Naive thymus-derived CD8-positive, alpha-beta T cell (primary cell): ENCODE measurements around the gene GRN. TPM values are rescaled to one million over a fixed set of nuclear protein-coding genes. Genes with fewer than 3 reads are reported as not detected.
"Not testable (repeated sequence)": the region's sequence is repeated elsewhere in the genome, so short reads cannot be mapped to it uniquely, and the experiment has no call there.

Experiments
- ATAC-seq, 2 donors: fragments of 150-1000 bp; cut with Tn5 transposase in 1 of 2; sonication (Bioruptor Pico), chemical (Tn5 transposase) in 1 of 2; 1 replicate in 1 of 2; 2 replicates in 1 of 2; pipeline ENCODE4 v1.10.0; 2021; ENCODE audit warnings: mild to moderate bottlenecking in 2 of 2, moderate library complexity in 2 of 2
- POLR2A ChIA-PET: fragments of 350-600 bp; sonication (Branson Sonifier 250); formaldehyde crosslinking; loops from one replicate; lab custom pipeline; 2021; ENCODE audit warnings: antibody characterized with exemption; lab: Charles Lee
- DNase-seq, 10 donors: peaks; one replicate each; pipeline versions ENCODE4 v3.0.0 to v3.0.0-alpha.2; 2020 to 2022
- H3K27ac Mint-ChIP-seq, 10 donors: one replicate each; pipeline ENCODE4 v1.8.0; 2020 to 2022; ENCODE audit warnings: mild to moderate bottlenecking in 10 of 10, mixed read lengths in 10 of 10, moderate library complexity in 4 of 10, inconsistent platforms in 1 of 10
- H3K27me3 Mint-ChIP-seq, 5 donors: one replicate each; pipeline ENCODE4 v1.8.0; 2021 to 2022; ENCODE audit warnings: mixed read lengths in 5 of 5
- H3K36me3 Mint-ChIP-seq, 3 donors: one replicate each; pipeline ENCODE4 v1.8.0; 2020 to 2022; ENCODE audit warnings: mixed read lengths in 3 of 3, mild to moderate bottlenecking in 2 of 3, inconsistent platforms in 1 of 3
- H3K4me1 Mint-ChIP-seq, 4 donors: one replicate each; pipeline ENCODE4 v1.8.0; 2021 to 2022; ENCODE audit warnings: mixed read lengths in 4 of 4
- H3K4me3 Mint-ChIP-seq, 10 donors: one replicate each; pipeline ENCODE4 v1.8.0; 2020 to 2022; ENCODE audit warnings: mild to moderate bottlenecking in 10 of 10, mixed read lengths in 10 of 10, moderate library complexity in 6 of 10, inconsistent platforms in 1 of 10
- H3K9me3 Mint-ChIP-seq, 9 donors: one replicate each; pipeline ENCODE4 v1.8.0; 2020 to 2022; ENCODE audit warnings: mixed read lengths in 9 of 9, mild to moderate bottlenecking in 3 of 9, inconsistent platforms in 1 of 9, moderate library complexity in 1 of 9
- polyA plus RNA-seq, 3 donors: library from polyadenylated mRNA; unstranded; fragments of 300-500 nt; fragmentation: Illumina TruSeq; gene quantifications; one replicate each; pipeline ENCODE4 v1.2.3, GENCODE V29; 2021
- total RNA-seq, 8 experiments: library from RNA in 2 of 8; stranded (reverse) in 2 of 8; gene quantifications; one replicate each; pipeline ENCODE4 v1.2.3 and lab custom pipeline; 2021 to 2026

The GRN gene
- total and polyA plus RNA-seq, 5 experiments from 2014 or later: 24.8 to 43.7 (median 33.5) TPM

DNA sequence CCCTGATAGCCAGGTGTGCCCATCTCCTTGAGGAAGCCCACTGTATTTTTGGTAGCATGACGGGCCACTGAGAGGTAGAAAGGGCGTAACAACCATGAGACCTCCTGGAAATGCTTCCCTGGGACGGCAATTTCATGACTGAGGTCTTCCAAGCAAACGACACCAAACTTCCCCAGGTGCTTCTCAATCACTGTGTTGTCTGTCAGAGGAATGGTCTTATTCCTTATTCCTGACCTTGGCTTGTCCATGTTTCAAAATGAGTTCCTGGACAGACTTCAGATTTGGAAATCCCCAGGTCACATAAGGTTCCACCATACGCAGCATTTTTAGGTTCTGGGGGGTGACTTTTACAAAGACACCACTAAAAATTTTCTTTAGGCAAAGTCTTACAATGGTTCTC lies 19.9 kb downstream of the GRN start:
- Mint-ChIP-seq H3K27me3 (peaks cover 3 to 31% (median 19%) of the 10 kb centered on the region in 5 donors), H3K4me3 (peak overlapping the region in 9 of 10 donors; percentile 30 to 86 (median 48))
- not testable (repeated sequence) for H3K36me3 Mint-ChIP-seq, DNase-seq, H3K9me3 Mint-ChIP-seq, H3K27ac Mint-ChIP-seq, ATAC-seq, H3K4me1 Mint-ChIP-seq
- POLR2A ChIA-PET: interaction anchor here (0.7 kb wide), 1 partner anchor 144 kb away, joined by 3 read pairs; no protein-coding TSS in a partner anchor

GRCh38 chr17:44367231-44367979 lies 22.3 kb downstream of the GRN start:
- DNase-seq (no peak), ATAC-seq (no peak)
- POLR2A ChIA-PET: no interaction called here
- Mint-ChIP-seq H3K4me1 (peaks cover 6 to 10% (median 8%) of the 10 kb centered on the region in 4 donors), H3K4me3 (peak overlapping the region in 1 of 10 donors; percentile 29), H3K9me3 (no peaks in the 10 kb centered on the region), H3K27me3 (peaks cover 12 to 47% (median 23%) of the 10 kb centered on the region in 5 donors), H3K36me3 (no peaks in the 10 kb centered on the region), H3K27ac (peak overlapping the region in 1 of 10 donors; percentile 19)

DNA sequence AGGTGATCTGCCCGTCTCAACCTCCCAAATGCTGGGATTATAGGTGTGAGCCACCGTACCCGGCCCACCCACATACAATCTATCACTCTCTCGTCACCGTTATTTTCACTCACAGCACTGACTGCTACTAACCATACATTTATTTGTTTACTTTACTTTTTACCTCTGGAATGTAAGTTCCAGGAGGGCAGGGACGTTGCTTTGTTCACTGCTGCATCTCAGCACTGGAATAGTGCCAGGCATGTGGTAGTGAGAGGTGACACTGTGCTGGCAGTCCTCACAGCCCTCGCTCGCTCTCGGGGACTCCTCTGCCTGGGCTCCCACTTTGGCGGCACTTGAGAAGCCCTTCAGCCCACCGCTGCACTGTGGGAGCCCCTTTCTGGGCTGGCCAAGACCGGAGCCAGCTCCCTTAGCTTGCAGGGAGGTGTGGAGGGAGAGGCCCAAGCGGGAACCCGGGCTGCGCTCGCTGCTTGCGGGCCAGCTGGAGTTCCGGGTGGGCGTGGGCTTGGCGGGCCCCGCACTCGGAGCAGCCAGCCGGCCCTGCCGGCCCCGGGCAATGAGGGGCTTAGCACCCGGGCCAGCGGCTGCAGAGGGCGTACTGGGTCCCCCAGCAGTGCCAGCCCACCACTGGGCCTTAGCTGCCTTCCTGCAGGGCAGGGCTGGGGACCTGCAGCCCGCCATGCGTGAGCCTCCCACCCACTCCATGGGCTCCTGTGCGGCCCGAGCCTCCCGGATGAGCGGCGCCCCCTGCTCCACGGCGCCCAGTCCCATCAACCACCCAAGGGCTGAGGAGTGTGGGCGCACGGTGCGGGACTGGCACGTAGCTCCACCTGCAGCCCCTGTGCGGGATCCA lies 23.5 kb downstream of the GRN start:
- POLR2A ChIA-PET, H3K4me1 Mint-ChIP-seq, DNase-seq, H3K27ac Mint-ChIP-seq, H3K36me3 Mint-ChIP-seq, ATAC-seq, H3K9me3 Mint-ChIP-seq, H3K4me3 Mint-ChIP-seq: not testable (repeated sequence)
- peaks cover 12 to 47% (median 30%) of the 10 kb centered on the region in 5 donors for H3K27me3 Mint-ChIP-seq

GRCh38 chr17:44369414-44370023 lies 24.4 kb downstream of the GRN start:
- H3K4me1 Mint-ChIP-seq, ATAC-seq, DNase-seq, H3K9me3 Mint-ChIP-seq, POLR2A ChIA-PET, H3K36me3 Mint-ChIP-seq: not testable (repeated sequence)
- Mint-ChIP-seq H3K4me3 (peak overlapping the region; percentile 38 to 76 (median 64)), H3K27me3 (peaks cover 16 to 47% (median 37%) of the 10 kb centered on the region in 5 donors), H3K27ac (peak overlapping the region in 2 of 10 donors; percentile 32 to 58)

- no peak for DNase-seq
- H3K27ac Mint-ChIP-seq: no peak overlapping the region
- no peaks in the 10 kb centered on the region for H3K9me3 Mint-ChIP-seq
- H3K4me1 Mint-ChIP-seq: peaks cover 6 to 15% (median 8%) of the 10 kb centered on the region in 4 donors
- POLR2A ChIA-PET: no interaction called here
- H3K4me3 Mint-ChIP-seq: no peak overlapping the region
- H3K27me3 Mint-ChIP-seq: peaks cover 20 to 50% (median 26%) of the 10 kb centered on the region in 5 donors
- no peaks in the 10 kb centered on the region for H3K36me3 Mint-ChIP-seq
- ATAC-seq: no peak
Observed at GRCh38 chr17:44372036-44372435, 26.9 kb downstream of the GRN start.

DNA sequence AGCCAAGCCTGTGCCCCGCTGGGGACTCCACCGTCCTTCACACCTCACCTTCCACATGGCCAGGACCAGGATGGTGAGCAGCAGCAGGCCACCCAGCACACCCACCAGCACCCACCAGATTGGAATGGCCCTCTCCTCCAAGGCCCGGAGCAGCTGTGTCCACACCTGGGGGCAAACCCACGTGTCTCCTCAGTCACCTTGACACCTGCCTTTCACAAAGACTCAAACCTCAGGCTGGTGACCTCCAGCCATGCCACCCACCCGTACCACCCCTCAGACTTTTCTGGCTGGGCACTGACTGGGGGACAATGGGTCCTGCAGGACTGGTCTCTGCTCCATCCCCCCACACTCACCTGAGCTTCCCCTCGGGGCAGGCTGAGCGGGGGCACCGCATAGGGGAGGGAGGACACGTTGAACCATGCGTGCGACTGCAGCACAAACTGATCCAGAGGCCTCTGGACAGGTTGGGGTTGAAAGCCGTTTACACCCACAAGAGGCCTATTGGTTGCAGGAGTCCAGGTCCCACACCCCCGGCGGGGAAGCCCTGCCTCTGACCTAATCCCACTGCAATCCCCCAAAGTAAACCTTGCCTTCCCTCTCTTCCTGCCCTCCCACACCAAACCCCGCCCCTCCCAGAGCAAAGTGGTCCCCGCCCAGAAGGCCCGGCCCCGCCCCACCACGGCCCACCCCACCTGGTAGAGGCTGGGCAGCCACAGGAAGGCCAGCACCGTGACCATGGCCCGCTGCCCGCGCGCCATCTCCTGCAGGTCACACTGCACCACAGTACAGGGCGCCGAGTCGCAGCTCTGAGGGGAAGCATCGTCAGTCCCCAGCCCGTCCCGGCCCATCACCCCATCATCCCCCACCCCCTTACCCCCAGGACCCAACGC lies 29.4 kb downstream of the GRN start:
- peaks cover 3 to 11% (median 4%) of the 10 kb centered on the region in 4 donors for H3K4me1 Mint-ChIP-seq
- H3K9me3 Mint-ChIP-seq: no peaks in the 10 kb centered on the region
- no peak for DNase-seq
- H3K36me3 Mint-ChIP-seq: no peaks in the 10 kb centered on the region
- H3K27ac Mint-ChIP-seq: peak overlapping the region in 1 of 10 donors; percentile 49
- peak overlapping the region in 1 of 10 donors; percentile 22 for H3K4me3 Mint-ChIP-seq
- POLR2A ChIA-PET: interaction anchor here (0.5 kb wide), 1 partner anchor 346 kb away, joined by 5 read pairs; no protein-coding TSS in a partner anchor
- H3K27me3 Mint-ChIP-seq: peaks cover 11 to 48% (median 18%) of the 10 kb centered on the region in 5 donors
- no peak for ATAC-seq

GRCh38 chr17:44375196-44376017 lies 30.3 kb downstream of the GRN start:
- Mint-ChIP-seq H3K27ac (no peak overlapping the region), H3K9me3 (no peaks in the 10 kb centered on the region), H3K4me3 (peak overlapping the region in 1 of 10 donors; percentile 22), H3K4me1 (peaks cover 0 to 7% (median under 1%) of the 10 kb centered on the region in 4 donors), H3K27me3 (peaks cover 11 to 44% (median 16%) of the 10 kb centered on the region in 5 donors), H3K36me3 (no peaks in the 10 kb centered on the region)
- POLR2A ChIA-PET: no interaction called here
- no peak for DNase-seq
- no peak for ATAC-seq

DNA sequence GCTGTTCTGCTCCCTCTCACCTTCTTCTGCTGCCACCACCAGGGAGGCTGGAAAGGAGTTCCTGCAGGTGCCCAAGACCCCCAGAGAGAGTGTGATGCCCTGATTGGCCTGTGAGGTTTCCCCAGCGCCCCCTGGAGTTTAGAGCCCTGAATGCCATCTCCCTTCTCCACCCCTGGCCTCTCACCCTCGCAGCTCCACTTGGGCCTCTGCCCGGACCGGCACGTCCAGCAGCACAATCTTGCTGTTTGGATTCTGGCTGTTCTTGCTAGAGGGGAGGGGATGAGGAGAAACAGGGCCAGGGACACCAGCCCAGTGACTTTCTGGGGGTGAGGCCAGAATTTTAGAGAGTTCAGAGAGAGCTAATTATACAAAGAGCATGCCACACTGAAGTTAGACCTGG lies 31.0 kb downstream of the GRN start:
- DNase-seq: no peak
- ATAC-seq: no peak
- POLR2A ChIA-PET: no interaction called here

DNA sequence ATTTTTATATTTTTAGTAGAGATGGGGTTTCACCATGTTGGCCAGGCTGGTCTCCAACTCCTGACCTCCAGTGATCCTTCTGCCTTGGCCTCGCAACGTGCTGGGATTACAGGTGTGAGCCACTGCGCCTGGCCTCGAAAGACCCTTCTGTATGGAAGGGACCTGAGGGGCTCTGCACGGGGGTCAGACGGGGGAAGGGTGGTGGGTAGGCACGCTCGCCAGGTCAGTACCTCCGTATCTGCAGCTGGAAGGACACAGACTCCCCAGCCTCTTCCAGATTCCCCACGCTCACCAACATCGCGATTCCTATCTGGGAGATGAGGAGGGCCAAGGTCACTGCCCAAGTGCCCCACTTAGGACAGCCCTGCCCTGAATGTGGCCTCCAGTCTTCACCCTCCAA lies 31.7 kb downstream of the GRN start:
- H3K4me1 Mint-ChIP-seq: peaks cover 0 to 7% (median under 1%) of the 10 kb centered on the region in 4 donors
- DNase-seq (no peak), ATAC-seq (no peak)
- H3K9me3 Mint-ChIP-seq: no peaks in the 10 kb centered on the region
- no peak overlapping the region for H3K4me3 Mint-ChIP-seq
- POLR2A ChIA-PET: interaction anchor here (0.7 kb wide), 1 partner anchor 1597 kb away, joined by 3 read pairs; no protein-coding TSS in a partner anchor
- H3K36me3 Mint-ChIP-seq: no peaks in the 10 kb centered on the region
- peaks cover 6 to 41% (median 12%) of the 10 kb centered on the region in 5 donors for H3K27me3 Mint-ChIP-seq
- no peak overlapping the region for H3K27ac Mint-ChIP-seq

More for the DNA sequence above, 31.0 kb downstream of the GRN start:
- peaks cover 11 to 42% (median 13%) of the 10 kb centered on the region in 5 donors for H3K27me3 Mint-ChIP-seq
- H3K36me3 Mint-ChIP-seq: no peaks in the 10 kb centered on the region
- no peaks in the 10 kb centered on the region for H3K9me3 Mint-ChIP-seq
- peaks cover 0 to 7% (median under 1%) of the 10 kb centered on the region in 4 donors for H3K4me1 Mint-ChIP-seq
- no peak overlapping the region for H3K4me3 Mint-ChIP-seq
- no peak overlapping the region for H3K27ac Mint-ChIP-seq

DNA sequence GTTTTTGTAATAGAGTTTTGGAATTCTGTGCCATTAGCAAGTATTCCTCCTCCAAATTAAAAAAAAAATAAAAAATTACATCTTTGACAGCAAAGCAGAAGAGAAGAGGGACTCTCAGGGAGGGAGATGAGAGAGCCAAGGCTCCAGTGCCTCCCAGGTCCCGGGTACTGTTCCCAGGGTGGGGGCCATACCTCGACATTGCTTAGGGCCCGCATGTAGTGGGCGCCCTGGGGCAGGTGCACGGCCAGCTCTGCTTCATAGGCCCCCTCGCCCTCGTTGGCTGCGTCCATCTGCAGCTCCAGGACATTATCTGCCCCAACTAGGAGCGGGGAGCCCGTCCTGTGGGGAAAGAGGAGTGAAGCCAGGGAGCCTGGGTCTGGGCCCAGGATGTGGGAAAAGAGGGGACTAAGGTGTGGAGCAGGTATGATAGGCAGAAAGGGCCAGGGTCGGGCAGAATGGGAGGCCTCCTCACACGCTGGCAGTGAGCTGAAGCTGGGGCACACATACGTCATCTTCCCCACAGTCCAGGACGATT lies 33.1 kb downstream of the GRN start:
- Mint-ChIP-seq H3K27me3 (peaks cover 0 to 40% (median 10%) of the 10 kb centered on the region in 5 donors), H3K4me3 (no peak overlapping the region)
- no peak for ATAC-seq

GRCh38 chr17:44379887-44380286 lies 34.8 kb downstream of the GRN start:
- POLR2A ChIA-PET: no interaction called here
- DNase-seq (no peak), ATAC-seq (no peak)
- H3K4me1 Mint-ChIP-seq: peaks cover 5 to 11% (median 7%) of the 10 kb centered on the region in 4 donors
- H3K4me3 Mint-ChIP-seq: no peak overlapping the region
- H3K36me3 Mint-ChIP-seq: no peaks in the 10 kb centered on the region
- H3K27me3 Mint-ChIP-seq: peaks cover 0 to 35% (median 10%) of the 10 kb centered on the region in 5 donors
- no peak overlapping the region for H3K27ac Mint-ChIP-seq
- no peaks in the 10 kb centered on the region for H3K9me3 Mint-ChIP-seq

More for the DNA sequence above, 33.1 kb downstream of the GRN start:
- Mint-ChIP-seq H3K4me1 (peaks cover 0 to 8% (median 2%) of the 10 kb centered on the region in 4 donors), H3K27ac (peak overlapping the region in 1 of 10 donors; percentile 16), H3K36me3 (no peaks in the 10 kb centered on the region), H3K9me3 (no peaks in the 10 kb centered on the region)
- no peak for DNase-seq
- POLR2A ChIA-PET: no interaction called here
